Islet precursor cell (in vitro differentiated cells): ENCODE measurements around the gene ZFPM1.

Experiments
- DNase-seq: peaks from one replicate; pipeline ENCODE4 v3.0.0-alpha.2; 2018

The ZFPM1 gene

GRCh38 chr16:88531346-88531745 is 78.3 kb downstream of the ZFPM1 start:
- DNase-seq = no peak

- no peak for DNase-seq
Observed at GRCh38 chr16:88531931-88532433, 78.9 kb downstream of the ZFPM1 start.

GRCh38 chr16:88532434-88533241 is 79.6 kb downstream of the ZFPM1 start:
- DNase-seq = no peak

GRCh38 chr16:88533381-88533917 is 80.4 kb downstream of the ZFPM1 start:
- peak; percentile 71 for DNase-seq

GRCh38 chr16:88533932-88534637 is 81.0 kb downstream of the ZFPM1 start:
- peak; percentile 85 for DNase-seq

GRCh38 chr16:88534638-88535190 is 81.6 kb downstream of the ZFPM1 start:
- DNase-seq = no peak

- no peak for DNase-seq
Observed at GRCh38 chr16:88535191-88535856, 82.2 kb downstream of the ZFPM1 start.

- DNase-seq = no peak
Observed at GRCh38 chr16:88535857-88536222, 82.8 kb downstream of the ZFPM1 start.

- no peak for DNase-seq
Observed at GRCh38 chr16:88536510-88536909, 83.4 kb downstream of the ZFPM1 start.

- DNase-seq = no peak
Observed at GRCh38 chr16:88536971-88537751, 84.1 kb downstream of the ZFPM1 start.

GRCh38 chr16:88537859-88538258 is 84.8 kb downstream of the ZFPM1 start:
- DNase-seq = no peak

- no peak for DNase-seq
Observed at GRCh38 chr16:88538366-88539060, 85.4 kb downstream of the ZFPM1 start.

- no peak for DNase-seq
Observed at GRCh38 chr16:88539261-88539651, 86.2 kb downstream of the ZFPM1 start.

GRCh38 chr16:88539652-88540345 is 86.7 kb downstream of the ZFPM1 start:
- DNase-seq = no peak

- DNase-seq = no peak
Observed at GRCh38 chr16:88540346-88540977, 87.4 kb downstream of the ZFPM1 start.

GRCh38 chr16:88541831-88542616 is 88.9 kb downstream of the ZFPM1 start:
- DNase-seq = no peak

GRCh38 chr16:88543230-88543813 is 90.2 kb downstream of the ZFPM1 start:
- DNase-seq = no peak

- DNase-seq = no peak
Observed at GRCh38 chr16:88545781-88546180, 92.7 kb downstream of the ZFPM1 start.
